Subcutaneous abdominal adipose tissue (tissue), 5 donors: Measurements from ENCODE around the gene BCR.

Source experiments
- H3K27ac ChIP-seq: one replicate; pipeline ENCODE4 v1.7.0; 2013; ENCODE audit warnings: low read depth, mild to moderate bottlenecking, inconsistent platforms, low read length, moderate library complexity
- H3K27me3 ChIP-seq, 5 donors: one replicate each; pipeline ENCODE4 v1.7.0; 2013; ENCODE audit warnings: low read length in 5 of 5, inconsistent platforms in 1 of 5; ENCODE audit not compliant: control insufficient read depth in 5 of 5, insufficient read depth in 4 of 5
- H3K36me3 ChIP-seq, 5 donors: one replicate each; pipeline ENCODE4 v1.7.0; 2013; ENCODE audit warnings: low read length in 5 of 5; ENCODE audit not compliant: control insufficient read depth in 5 of 5, insufficient read depth in 5 of 5
- H3K4me1 ChIP-seq, 5 donors: one replicate each; pipeline ENCODE4 v1.7.0; 2013; ENCODE audit warnings: low read length in 5 of 5, mild to moderate bottlenecking in 3 of 5, moderate library complexity in 1 of 5; ENCODE audit not compliant: control insufficient read depth in 5 of 5, insufficient read depth in 5 of 5
- H3K4me3 ChIP-seq, 5 donors: one replicate each; pipeline ENCODE4 v1.7.0; 2013; ENCODE audit warnings: low read length in 5 of 5, low read depth in 1 of 5
- H3K9ac ChIP-seq, 5 donors: one replicate each; pipeline ENCODE4 v1.7.0; 2013; ENCODE audit warnings: low read length in 5 of 5, mild to moderate bottlenecking in 4 of 5, moderate library complexity in 3 of 5
- H3K9me3 ChIP-seq, 5 donors: one replicate each; pipeline ENCODE4 v1.7.0; 2013; ENCODE audit warnings: low read length in 5 of 5; ENCODE audit not compliant: control insufficient read depth in 5 of 5
- donor health status: healthy.
- donor health status: healthy.
- donor health status: healthy.
- donor health status: healthy.
- donor health status: healthy.

BCR gene

DNA sequence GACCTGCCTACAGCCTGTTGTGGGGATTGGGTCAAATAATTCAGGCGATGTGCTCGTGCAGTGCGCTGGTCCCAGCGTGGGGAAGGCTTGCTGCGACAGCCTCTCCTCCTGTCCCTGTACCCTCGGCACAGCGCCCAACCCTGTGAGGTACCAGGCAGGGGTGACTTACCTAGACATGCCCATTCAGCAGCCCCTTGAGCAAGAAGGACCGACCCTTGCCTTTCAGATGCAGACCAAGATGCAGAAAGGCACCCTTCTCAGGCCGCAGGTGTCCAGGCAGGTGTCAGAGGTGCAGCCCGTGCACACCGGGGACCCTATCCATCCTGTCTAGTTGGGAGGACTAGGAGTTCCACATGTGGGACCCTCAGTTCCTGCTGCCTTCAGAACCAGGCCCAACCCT, 102.7 kb downstream of the BCR start:
- no peak overlapping the region for H3K27ac ChIP-seq
- no peak overlapping the region for H3K4me3 ChIP-seq
- no peak overlapping the region for H3K9ac ChIP-seq
- H3K36me3 ChIP-seq = peaks cover 0 to 72% (median 64%) of the 10 kb centered on the region in 5 donors
- no peaks in the 10 kb centered on the region for H3K27me3 ChIP-seq
- H3K9me3 ChIP-seq = no peaks in the 10 kb centered on the region
- peaks cover 0 to 28% (median 20%) of the 10 kb centered on the region in 5 donors for H3K4me1 ChIP-seq

DNA sequence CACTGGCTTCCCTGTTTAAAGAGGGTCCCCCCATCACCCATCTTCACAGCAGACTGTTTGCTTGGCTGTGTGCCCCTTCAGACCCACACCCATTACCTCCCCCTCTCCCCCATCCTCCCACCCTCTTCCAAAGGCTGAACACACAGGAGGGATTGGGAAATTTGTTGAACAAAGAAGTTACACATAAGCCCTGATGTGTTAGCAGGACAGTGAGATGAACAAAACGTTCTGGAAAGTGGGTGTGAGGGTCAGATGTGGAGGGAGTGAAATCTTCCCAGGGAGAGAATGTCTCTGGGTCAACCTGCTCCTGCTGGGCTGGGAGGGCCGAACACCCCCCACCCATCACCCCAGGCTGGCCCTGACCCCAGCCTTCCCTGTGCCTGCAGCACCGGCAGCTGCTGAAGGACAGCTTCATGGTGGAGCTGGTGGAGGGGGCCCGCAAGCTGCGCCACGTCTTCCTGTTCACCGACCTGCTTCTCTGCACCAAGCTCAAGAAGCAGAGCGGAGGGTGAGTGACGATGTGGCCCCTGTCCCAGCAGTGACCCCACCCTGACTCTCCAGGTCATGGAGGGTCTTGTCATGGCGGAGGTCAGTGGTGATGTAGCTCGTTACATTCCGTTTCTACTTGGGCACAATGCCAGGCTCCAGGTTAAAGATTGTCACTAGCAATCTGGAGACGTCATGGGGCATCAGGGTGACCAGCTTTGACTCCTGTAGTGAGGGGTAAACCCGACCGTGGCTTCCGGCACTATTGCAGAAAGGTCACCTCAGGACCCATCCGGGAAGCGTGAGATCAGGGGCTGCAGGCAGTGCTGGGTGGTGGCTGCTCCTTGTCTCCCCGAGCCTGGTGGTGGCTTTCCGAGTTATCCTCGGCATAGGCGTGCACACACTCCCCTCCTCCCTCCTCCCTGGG, 103.5 kb downstream of the BCR start:
- Histone ChIP-seq H3K36me3 (peaks cover 0 to 81% (median 72%) of the 10 kb centered on the region in 5 donors), H3K4me3 (no peak overlapping the region), H3K4me1 (peaks cover 0 to 19% (median 15%) of the 10 kb centered on the region in 5 donors), H3K27ac (no peak overlapping the region), H3K9ac (no peak overlapping the region), H3K9me3 (no peaks in the 10 kb centered on the region), H3K27me3 (no peaks in the 10 kb centered on the region)

DNA sequence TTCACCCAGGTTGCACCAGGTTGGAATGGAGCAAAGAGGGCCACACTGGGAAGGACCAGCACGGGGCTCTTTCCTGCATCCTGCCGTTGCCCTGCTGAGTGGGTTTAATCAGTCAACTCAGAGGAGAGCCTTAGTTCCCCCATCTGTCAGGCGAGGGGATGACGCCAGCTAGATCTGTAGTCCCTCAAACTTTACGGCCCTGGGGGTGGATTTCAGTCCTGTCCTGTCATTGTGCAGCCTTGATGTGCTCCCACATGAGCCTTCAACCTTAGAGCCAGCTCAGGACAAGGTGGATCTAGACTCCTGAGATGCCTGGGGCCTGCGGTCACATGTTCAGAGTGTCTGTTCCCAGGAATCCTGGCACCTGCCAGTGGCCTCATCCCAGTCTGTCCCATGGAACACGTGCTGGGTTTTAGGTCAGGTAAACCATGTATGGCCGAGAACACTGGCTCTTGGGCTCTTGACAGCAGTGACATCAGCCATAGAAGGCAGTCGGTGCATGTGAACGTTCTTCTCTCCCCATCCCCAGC, 104.3 kb downstream of the BCR start:
- no peak overlapping the region for H3K27ac ChIP-seq
- no peaks in the 10 kb centered on the region for H3K27me3 ChIP-seq
- H3K9ac ChIP-seq = no peak overlapping the region
- H3K36me3 ChIP-seq = peaks cover 0 to 87% (median 79%) of the 10 kb centered on the region in 5 donors
- no peaks in the 10 kb centered on the region for H3K9me3 ChIP-seq
- peaks cover 0 to 12% (median 9%) of the 10 kb centered on the region in 5 donors for H3K4me1 ChIP-seq
- no peak overlapping the region for H3K4me3 ChIP-seq

DNA sequence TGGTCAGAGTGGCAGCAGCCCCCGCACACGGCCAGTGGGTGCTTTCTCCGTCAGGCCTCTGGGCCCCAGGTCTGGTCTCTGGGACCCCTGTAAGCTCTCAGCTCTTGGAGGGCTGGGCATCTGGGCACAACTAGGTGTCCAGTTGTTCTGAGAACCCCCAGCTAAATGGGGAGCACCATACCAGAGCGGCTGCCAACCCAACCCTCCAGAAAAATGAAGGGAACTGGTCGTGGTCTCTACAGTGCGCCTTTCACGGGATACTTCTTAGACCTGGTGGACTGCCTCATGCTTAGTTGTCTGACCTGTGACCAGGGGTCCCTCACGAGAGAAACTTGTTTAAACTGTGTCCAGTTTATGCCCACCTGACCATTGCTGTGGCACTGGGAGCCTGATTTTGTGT, 104.9 kb downstream of the BCR start:
- Histone ChIP-seq H3K4me3 (no peak overlapping the region), H3K27ac (no peak overlapping the region), H3K9me3 (no peaks in the 10 kb centered on the region), H3K27me3 (no peaks in the 10 kb centered on the region), H3K9ac (no peak overlapping the region), H3K4me1 (peaks cover 0 to 18% (median 11%) of the 10 kb centered on the region in 5 donors), H3K36me3 (peaks cover 0 to 87% (median 80%) of the 10 kb centered on the region in 5 donors)

DNA sequence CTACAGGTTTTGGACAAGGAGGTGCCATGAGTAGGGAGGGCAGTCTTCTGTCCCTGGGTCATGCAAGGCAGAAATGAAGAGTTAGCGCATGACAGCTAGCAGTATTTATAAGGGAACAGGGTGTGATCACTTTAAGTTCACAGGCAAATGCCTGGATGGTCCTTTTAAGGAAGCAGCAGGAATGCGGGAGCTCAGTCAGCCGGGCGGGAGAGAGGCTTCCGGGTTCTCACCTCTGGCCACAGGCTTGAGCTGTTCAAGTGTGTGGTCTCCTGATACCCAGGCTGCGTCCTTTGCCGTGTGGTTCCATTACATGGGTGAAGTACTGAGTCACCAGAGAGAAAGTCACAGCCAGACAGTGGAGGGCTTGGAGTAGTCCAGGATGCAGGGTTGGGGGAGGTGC, 105.4 kb downstream of the BCR start:
- Histone ChIP-seq H3K4me1 (peaks cover 0 to 23% (median 16%) of the 10 kb centered on the region in 5 donors), H3K27me3 (no peaks in the 10 kb centered on the region), H3K9me3 (no peaks in the 10 kb centered on the region), H3K27ac (no peak overlapping the region), H3K4me3 (no peak overlapping the region), H3K36me3 (peaks cover 0 to 85% (median 75%) of the 10 kb centered on the region in 5 donors), H3K9ac (no peak overlapping the region)

DNA sequence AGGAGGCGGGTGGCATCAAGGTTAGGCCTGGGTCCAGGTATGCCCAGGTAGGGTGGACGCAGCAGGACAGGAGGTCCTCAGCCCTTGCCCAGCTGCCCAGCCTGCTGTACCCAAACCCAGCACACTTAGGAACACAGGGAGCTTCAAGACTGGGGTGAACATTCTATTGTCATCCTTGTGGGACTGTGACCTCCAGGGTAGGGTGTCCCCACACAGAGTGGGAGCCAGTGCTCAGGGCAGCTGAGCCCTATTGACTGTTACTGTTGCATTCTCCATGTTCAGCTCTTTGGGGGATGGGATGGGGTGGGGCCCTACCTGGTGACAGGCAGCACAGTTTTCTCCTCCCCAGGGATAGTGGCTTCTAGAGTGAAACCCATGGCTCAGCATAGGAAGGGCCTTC, 106.0 kb downstream of the BCR start:
- Histone ChIP-seq H3K9ac (no peak overlapping the region), H3K4me1 (peaks cover 0 to 24% (median 18%) of the 10 kb centered on the region in 5 donors), H3K27me3 (no peaks in the 10 kb centered on the region), H3K36me3 (peaks cover 0 to 84% (median 74%) of the 10 kb centered on the region in 5 donors), H3K9me3 (no peaks in the 10 kb centered on the region), H3K27ac (no peak overlapping the region), H3K4me3 (no peak overlapping the region)

DNA sequence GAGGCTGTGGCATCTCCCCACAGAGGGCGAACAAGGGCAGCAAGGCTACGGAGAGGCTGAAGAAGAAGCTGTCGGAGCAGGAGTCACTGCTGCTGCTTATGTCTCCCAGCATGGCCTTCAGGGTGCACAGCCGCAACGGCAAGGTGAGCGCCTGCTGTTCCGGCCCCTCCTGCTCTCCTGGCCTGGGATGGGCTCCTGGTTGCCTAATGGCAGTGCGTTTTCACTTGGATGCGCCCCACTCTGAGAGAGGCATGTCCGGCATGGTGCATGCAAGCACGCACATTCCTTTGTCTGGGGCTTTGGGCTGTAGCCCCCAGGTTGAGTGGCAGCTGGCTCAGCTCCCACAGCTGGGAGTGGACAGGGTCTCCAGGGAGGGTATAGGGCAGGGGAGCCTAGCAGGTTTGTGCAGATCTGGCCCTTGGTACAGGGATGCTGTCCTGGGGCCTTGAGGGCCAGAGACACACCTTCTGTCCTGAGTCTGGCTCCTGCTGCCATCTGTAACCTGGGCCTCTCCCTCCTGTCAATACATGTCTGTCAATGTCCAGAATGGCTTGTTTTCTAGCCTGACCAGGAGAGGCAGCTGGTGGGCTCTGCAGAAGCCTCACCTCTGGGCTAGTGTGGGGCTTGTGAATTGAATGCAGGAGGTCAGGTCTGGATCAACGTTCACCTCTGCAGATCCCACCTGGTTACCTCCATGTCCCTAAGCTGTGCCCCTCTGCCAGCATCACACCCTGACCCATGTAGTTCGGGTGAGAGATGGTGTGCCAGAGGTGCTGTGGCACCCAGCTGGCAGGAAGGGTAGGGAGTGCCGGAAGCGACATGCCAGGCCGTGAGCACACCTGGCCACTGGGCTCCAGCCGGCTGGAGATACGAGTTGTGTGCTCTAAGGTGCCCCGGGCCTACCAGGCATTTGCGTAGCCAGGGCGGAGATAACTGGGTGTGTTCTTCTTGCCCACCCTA, 107.1 kb downstream of the BCR start:
- no peaks in the 10 kb centered on the region for H3K27me3 ChIP-seq
- no peaks in the 10 kb centered on the region for H3K9me3 ChIP-seq

DNA sequence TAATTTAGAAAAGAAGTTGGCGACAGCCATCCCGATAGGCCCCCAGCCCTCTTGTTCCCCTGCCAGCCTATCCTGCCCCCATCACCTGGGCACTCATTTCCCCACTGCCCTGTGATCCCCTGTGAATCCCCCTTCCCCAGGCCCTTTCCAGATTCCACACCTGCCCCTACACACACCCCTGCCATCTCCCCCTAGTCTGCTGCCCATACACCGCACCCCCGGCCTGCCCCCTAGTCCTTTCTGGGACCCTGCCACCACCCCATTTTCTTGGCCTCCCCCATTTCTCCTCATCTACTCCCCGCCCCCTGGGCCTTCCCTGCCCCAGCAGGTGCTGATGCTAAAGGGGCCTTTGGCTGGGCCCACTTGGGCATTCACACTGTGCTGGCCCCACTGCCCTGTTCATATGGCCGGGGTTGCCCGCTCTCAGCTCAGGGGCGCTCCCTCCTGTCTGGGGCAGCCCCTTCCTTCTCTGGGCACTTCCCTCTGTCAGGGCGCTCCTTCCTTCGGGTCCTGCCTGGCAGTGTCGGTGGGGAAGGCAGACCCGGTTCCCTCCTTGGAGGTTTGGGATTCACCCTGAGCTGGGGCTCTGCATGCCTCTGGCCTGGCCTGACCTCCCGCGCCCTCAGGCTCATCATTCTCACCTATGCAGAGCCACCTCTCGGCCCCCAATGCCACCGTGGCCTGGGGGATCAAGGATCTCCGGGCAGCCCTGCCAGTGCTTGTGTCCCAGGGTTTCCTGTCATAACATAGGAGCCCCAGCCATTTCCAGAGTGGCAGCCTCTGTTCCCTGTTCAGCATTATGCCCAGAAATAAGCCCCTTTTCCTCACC, 108.2 kb downstream of the BCR start:
- H3K36me3 ChIP-seq = peaks cover 0 to 94% (median 83%) of the 10 kb centered on the region in 5 donors
- no peaks in the 10 kb centered on the region for H3K9me3 ChIP-seq
- H3K9ac ChIP-seq = no peak overlapping the region
- no peaks in the 10 kb centered on the region for H3K27me3 ChIP-seq
- peaks cover 0 to 15% (median 9%) of the 10 kb centered on the region in 5 donors for H3K4me1 ChIP-seq
- no peak overlapping the region for H3K27ac ChIP-seq
- H3K4me3 ChIP-seq = no peak overlapping the region

More for the DNA sequence above, 107.1 kb downstream of the BCR start:
- Histone ChIP-seq H3K4me1 (peaks cover 0 to 15% (median 9%) of the 10 kb centered on the region in 5 donors), H3K27ac (no peak overlapping the region), H3K4me3 (no peak overlapping the region), H3K36me3 (peaks cover 0 to 94% (median 82%) of the 10 kb centered on the region in 5 donors), H3K9ac (no peak overlapping the region)

DNA sequence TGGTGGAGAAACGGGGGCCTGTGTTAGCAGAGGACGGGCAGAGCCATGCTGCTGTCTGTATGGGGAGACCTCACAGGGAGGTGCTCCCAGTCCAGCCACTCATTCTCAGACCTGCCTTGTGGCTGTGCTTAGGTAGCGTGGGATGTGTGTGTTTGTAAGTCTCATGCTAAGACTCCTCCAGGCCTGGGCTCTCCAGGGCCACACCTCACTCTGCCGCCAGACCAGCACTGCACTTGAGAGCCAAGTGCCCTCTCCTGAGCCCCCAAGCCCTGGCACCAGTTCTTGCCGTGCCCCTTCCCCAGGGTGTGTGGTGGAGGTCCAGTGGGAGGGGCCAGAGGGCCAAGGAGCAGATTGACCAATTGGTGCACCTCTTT, 108.8 kb downstream of the BCR start:
- no peak overlapping the region for H3K27ac ChIP-seq
- H3K4me3 ChIP-seq = no peak overlapping the region
- H3K9ac ChIP-seq = no peak overlapping the region
- H3K9me3 ChIP-seq = no peaks in the 10 kb centered on the region
- no peaks in the 10 kb centered on the region for H3K27me3 ChIP-seq
- peaks cover 0 to 95% (median 84%) of the 10 kb centered on the region in 5 donors for H3K36me3 ChIP-seq
- peaks cover 0 to 15% (median 9%) of the 10 kb centered on the region in 5 donors for H3K4me1 ChIP-seq
